ENCODE measurements around the gene GOLGA8T.
"Not testable (repeated sequence)": the region's sequence is repeated elsewhere in the genome, so short reads cannot be mapped to it uniquely, and the experiment has no call there.

Gene GOLGA8T

DNA sequence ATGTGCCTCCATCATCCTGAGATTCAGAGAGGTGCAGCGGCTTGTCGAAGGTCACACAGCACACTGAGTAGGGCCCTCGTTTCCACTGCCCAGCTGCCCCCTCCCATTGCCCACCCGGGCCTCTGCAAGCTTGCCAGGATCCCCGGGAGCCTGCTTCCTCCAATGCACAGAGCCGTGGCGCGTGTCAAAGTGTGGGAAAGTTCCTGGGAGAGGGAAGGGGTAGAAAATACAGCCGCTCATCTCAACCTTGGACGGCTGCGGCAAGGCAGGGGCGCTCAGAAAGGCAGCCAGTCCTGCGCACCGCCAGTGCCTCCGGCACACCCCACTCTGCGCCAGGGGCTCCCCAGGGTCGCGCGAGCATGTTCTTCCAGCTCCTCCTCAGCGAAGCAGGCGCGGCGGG is 56.3 kb downstream of the GOLGA8T start:
- not testable (repeated sequence) for DNase-seq (ENCODE audit: low read depth in 1 of 2, low spot score in 1 of 2)

GRCh38 chr15:30191639-30192038 is 56.8 kb downstream of the GOLGA8T start:
- DNase-seq (ENCODE audit: low read depth in 1 of 2, low spot score in 1 of 2), result not testable (repeated sequence)

GRCh38 chr15:30192119-30192745 is 57.4 kb downstream of the GOLGA8T start:
- DNase-seq (ENCODE audit: low read depth in 1 of 2, low spot score in 1 of 2), result not testable (repeated sequence)

DNA sequence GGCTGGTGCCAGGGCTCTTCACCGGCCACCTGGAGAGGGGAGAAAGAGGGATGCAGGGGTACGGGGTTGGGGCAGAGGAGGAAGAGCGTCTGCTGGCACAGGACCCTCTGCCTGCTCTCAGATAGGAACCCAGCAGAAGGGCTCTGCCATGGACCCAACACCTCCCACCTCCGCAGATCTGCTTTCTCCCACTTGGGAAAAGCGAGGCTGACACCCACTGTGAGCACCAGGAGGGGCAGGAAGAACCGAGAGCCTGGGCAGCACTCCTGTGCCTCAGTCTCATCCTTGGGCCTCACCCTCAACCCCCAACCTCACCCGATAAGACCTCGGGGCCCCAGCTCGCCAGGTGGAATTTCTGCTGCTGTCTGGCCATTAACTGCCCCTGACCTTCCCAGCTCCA is 58.0 kb downstream of the GOLGA8T start:
- not testable (repeated sequence) for DNase-seq (ENCODE audit: low read depth in 1 of 2, low spot score in 1 of 2)

All from stimulated activated CD4-positive, alpha-beta T cell treated with anti-CD3 and anti-CD28 coated beads, Interleukin-15, amount 100 ng/mL, for 1 hour (primary cell).